IMR-90 (cell line): ENCODE results near the gene ST3GAL5. TPM values are rescaled to one million over a fixed set of nuclear protein-coding genes. Genes with fewer than 3 reads are reported as not detected.
A peak's percentile ranks its signal among the peaks of the same experiment; 100 is the strongest.

Experiments used
- ATAC-seq: fragments of 200-7000 bp; cut with Tn5 transposase; 2 replicates; pipeline ENCODE4 v1.9.1; 2020; ENCODE audit warnings: low read depth, mild to moderate bottlenecking, moderate library complexity
- BruUV-seq: library from RNA; stranded (reverse); fragments of 400-500 nt; replicated peaks from 2 replicates; lab custom pipeline; 2021; lab: Mats Ljungman, UMichigan
- CTCF ChIA-PET: fragments of 300-600 bp; formaldehyde crosslinking; extraction: SDS; loops from one replicate; lab custom pipeline; 2021; ENCODE audit warnings: antibody characterized with exemption; lab: Yijun Ruan, JAX
- POLR2A ChIA-PET: fragments of 300-600 bp; sonication (Branson Sonifier 250); formaldehyde crosslinking; loops from one replicate; lab custom pipeline; 2022; ENCODE audit warnings: antibody characterized with exemption; ENCODE audit not compliant: unreplicated experiment; lab: Charles Lee
- DNase-seq: peaks from one replicate; pipeline ENCODE4 v3.0.0; 2013
- H2AFZ ChIP-seq: replicated peaks from 2 replicates; pipeline ENCODE3; 2013; ENCODE audit warnings: low read length, mild to moderate bottlenecking; ENCODE audit not compliant: poor library complexity
- H2AK5ac ChIP-seq: 2 replicates; pipeline ENCODE4 v1.6.1; 2013; ENCODE audit warnings: low read depth, low read length, inconsistent platforms
- H2AK9ac ChIP-seq: replicated peaks from 2 replicates; pipeline ENCODE3; 2013; ENCODE audit warnings: mild to moderate bottlenecking, low read depth, low read length, moderate library complexity; ENCODE audit not compliant: poor library complexity
- H2BK120ac ChIP-seq: 2 replicates; pipeline ENCODE4 v1.6.1; 2013; ENCODE audit warnings: low read depth, low read length, inconsistent platforms
- H2BK15ac ChIP-seq: 3 replicates; pipeline ENCODE4 v1.6.1; 2013; ENCODE audit warnings: low read depth, low read length, inconsistent platforms
- H2BK20ac ChIP-seq: 2 replicates; pipeline ENCODE4 v1.6.1; 2013; ENCODE audit warnings: low read depth, mild to moderate bottlenecking, inconsistent platforms, low read length, moderate library complexity
- H2BK5ac ChIP-seq: 2 replicates; pipeline ENCODE4 v1.6.1; 2013; ENCODE audit warnings: mild to moderate bottlenecking, low read depth, low read length, inconsistent platforms; ENCODE audit not compliant: poor library complexity, severe bottlenecking
- H3K14ac ChIP-seq: replicated peaks from 2 replicates; pipeline ENCODE4 v1.6.1; 2013; ENCODE audit warnings: low read depth, low read length, inconsistent platforms
- H3K18ac ChIP-seq: 2 replicates; pipeline ENCODE4 v1.6.1; 2013; ENCODE audit warnings: low read depth, low read length, control low read depth
- H3K23ac ChIP-seq: 2 replicates; pipeline ENCODE4 v1.6.1; 2013; ENCODE audit warnings: low read depth, low read length, inconsistent platforms
- H3K27ac ChIP-seq: 2 replicates; pipeline ENCODE4 v1.5.1; 2013; ENCODE audit warnings: mild to moderate bottlenecking, control low read depth, low read length; ENCODE audit not compliant: insufficient read depth
- H3K27me3 ChIP-seq: 2 replicates; pipeline ENCODE4 v1.6.1; 2013; ENCODE audit warnings: low read length; ENCODE audit not compliant: control insufficient read depth, insufficient read depth
- H3K36me3 ChIP-seq: 2 replicates; pipeline ENCODE4 v1.6.1; 2013; ENCODE audit warnings: low read length, mixed read lengths; ENCODE audit not compliant: control insufficient read depth, insufficient read depth
- H3K4ac ChIP-seq: 2 replicates; pipeline ENCODE4 v1.6.1; 2013; ENCODE audit warnings: low read depth, low read length, inconsistent platforms
- H3K4me1 ChIP-seq: 2 replicates; pipeline ENCODE4 v1.6.1; 2013; ENCODE audit warnings: low read length, mixed read lengths; ENCODE audit not compliant: control insufficient read depth, insufficient read depth
- H3K4me2 ChIP-seq: 2 replicates; pipeline ENCODE4 v1.6.1; 2013; ENCODE audit warnings: low read depth, mild to moderate bottlenecking, control low read depth, low read length, moderate library complexity
- H3K4me3 ChIP-seq: 2 replicates; pipeline ENCODE4 v1.5.1; 2013; ENCODE audit warnings: low read depth, mild to moderate bottlenecking, control low read depth, low read length, moderate library complexity; ENCODE audit not compliant: insufficient read depth
- H3K56ac ChIP-seq: 2 replicates; pipeline ENCODE4 v1.6.1; 2013; ENCODE audit warnings: low read length, inconsistent platforms; ENCODE audit not compliant: insufficient read depth; ENCODE audit errors: extremely low read depth
- H3K79me1 ChIP-seq, 2 experiments: 2 replicates each; pipeline ENCODE4 v1.6.1; 2013; ENCODE audit warnings: low read length in 2 of 2, inconsistent platforms in 1 of 2, low read depth in 1 of 2
- H3K9ac ChIP-seq: 2 replicates; pipeline ENCODE4 v1.6.1; 2013; ENCODE audit warnings: low read depth, low read length, control low read depth
- H3K9me1 ChIP-seq: 2 replicates; pipeline ENCODE4 v1.6.1; 2013; ENCODE audit warnings: low read length, inconsistent platforms; ENCODE audit not compliant: insufficient read depth
- H3K9me3 ChIP-seq: 2 replicates; pipeline ENCODE4 v1.6.1; 2013; ENCODE audit warnings: low read length; ENCODE audit not compliant: control insufficient read depth, insufficient read depth
- H4K20me1 ChIP-seq: 2 replicates; pipeline ENCODE4 v1.6.1; 2013; ENCODE audit warnings: low read length, inconsistent platforms; ENCODE audit not compliant: insufficient read depth
- H4K5ac ChIP-seq: 2 replicates; pipeline ENCODE4 v1.6.1; 2013; ENCODE audit warnings: mild to moderate bottlenecking, low read depth, low read length, control low read depth
- H4K8ac ChIP-seq, 2 experiments: 2 replicates each; pipeline ENCODE4 v1.6.1; 2013; ENCODE audit warnings: low read depth in 2 of 2, low read length in 2 of 2, control low read depth in 1 of 2, inconsistent platforms in 1 of 2
- H4K91ac ChIP-seq: 2 replicates; pipeline ENCODE4 v1.6.1; 2013; ENCODE audit warnings: low read depth, low read length, inconsistent platforms; ENCODE audit not compliant: insufficient read depth
- BHLHE40 ChIP-seq: fragments of 150-350 bp; IDR thresholded peaks from 2 replicates; pipeline ENCODE4 v1.6.1; 2016; ENCODE audit warnings: mild to moderate bottlenecking, low read depth, low read length
- CTCF ChIP-seq: conservative IDR thresholded peaks from 2 replicates; pipeline ENCODE4 v1.5.1; 2012; ENCODE audit warnings: mild to moderate bottlenecking, low read depth, low read length, improper control_type of control experiment
- FOS ChIP-seq: fragments of 150-350 bp; IDR thresholded peaks from 2 replicates; pipeline ENCODE4 v1.6.1; 2016; ENCODE audit warnings: low read depth, low read length
- MXI1 ChIP-seq: IDR thresholded peaks from 2 replicates; pipeline ENCODE4 v1.6.1; 2012; ENCODE audit warnings: low read depth, mild to moderate bottlenecking, low read length, moderate library complexity, borderline replicate concordance
- NFE2L2 ChIP-seq: fragments of 150-350 bp; IDR thresholded peaks from 2 replicates; pipeline ENCODE4 v1.6.1; 2016; ENCODE audit warnings: low read depth, mild to moderate bottlenecking, low read length
- RAD21 ChIP-seq: IDR thresholded peaks from 2 replicates; pipeline ENCODE4 v1.6.1; 2012; ENCODE audit warnings: low read length, improper control_type of control experiment
- RFX5 ChIP-seq: IDR thresholded peaks from 2 replicates; pipeline ENCODE4 v1.8.0; 2012; ENCODE audit warnings: low read depth, mild to moderate bottlenecking, low read length, moderate library complexity
- WGBS, 2 experiments: methylation state at CpG; one replicate each; pipeline versions ENCODE4 v1.1.5 to v1.1.7; 2013; ENCODE audit warnings: missing lambda C conversion rate in 2 of 2; ENCODE audit not compliant: insufficient read length in 1 of 2; ENCODE audit errors: extremely low coverage in 2 of 2; 5-methylcytosine and 5-hydroxymethylcytosine counted together
- dilution Hi-C: fragments of 300-500 bp; cut with HindIII; formaldehyde crosslinking; loops from one replicate; pipeline ENCODE4 v1.14.3; 2018; ENCODE audit warnings: low sequenced_read_pairs; ENCODE audit not compliant: unreplicated experiment
- in situ Hi-C: fragments of 300-500 bp; cut with MboI; formaldehyde crosslinking; loops from 3 replicates; pipeline ENCODE4 v1.14.3; 2019; ENCODE audit warnings: low sequenced_read_pairs, inconsistent platforms, mixed read lengths
- intact Hi-C: fragments of 100-400 bp; cut with micrococcal nuclease; formaldehyde crosslinking; loops from 2 replicates; pipeline ENCODE4 v1.10.0; 2022
- polyA plus RNA-seq, 3 experiments: library from polyadenylated mRNA; depleted of rRNA; stranded (reverse); fragments of >200 nt; gene quantifications; 2 replicates each; pipeline ENCODE4 v1.2.3, GENCODE V29; 2012; ENCODE audit warnings: low replicate concordance in 1 of 3
- total RNA-seq: library from RNA; depleted of rRNA; stranded (reverse); fragments of >200 nt; gene quantifications from 2 replicates; pipeline ENCODE4 v1.2.3, GENCODE V29; 2012

The ST3GAL5 gene
- total and polyA plus RNA-seq, 2 of the 4 experiments (the other 2 are of a cell fraction), result 16.8 to 21.0 TPM

- BruUV-seq, result no TSS peak
- 100% methylated on average over 2 of the region's 5 CpGs; no CpG with 5 or more reads in 1 of the 2 experiments for WGBS, 2 experiments
- CTCF ChIA-PET, result no interaction called here
These were observed 48.3 kb upstream of the ST3GAL5 start for GRCh38 chr2:85937069-85937439.

More at GRCh38 chr2:85937069-85937439, 48.3 kb upstream of the ST3GAL5 start:
- H3K9ac ChIP-seq, result no peak overlapping the region
- H3K27me3 ChIP-seq, result peaks cover 2% of the 10 kb centered on the region; the same call in 1 of the 2 replicates
- POLR2A ChIA-PET, result no interaction called here
- no peak overlapping the region for H3K14ac ChIP-seq
- no peak overlapping the region for H3K4me3 ChIP-seq
- no peak overlapping the region for H3K4me2 ChIP-seq
- H2BK20ac ChIP-seq, result no peak overlapping the region
- H3K18ac ChIP-seq, result no peak overlapping the region
- in situ Hi-C loops, result no loop called here
- H2BK120ac ChIP-seq, result 0 out of 2 replicates have a peak overlapping the region, but pooled peaks have one; percentile 40
- no peaks in the 10 kb centered on the region for H3K36me3 ChIP-seq
- H2AK9ac ChIP-seq, result no peak overlapping the region
- TF ChIP-seq CTCF (no peak), BHLHE40 (no peak), RAD21 (no peak), MXI1 (no peak), FOS (no peak), RFX5 (no peak), NFE2L2 (no peak)
- no peaks in the 10 kb centered on the region for H4K20me1 ChIP-seq
- H4K91ac ChIP-seq, result no peak overlapping the region
- no peak overlapping the region for H2BK5ac ChIP-seq
- dilution Hi-C loops, result no loop called here
- DNase-seq, result no peak
- no peak overlapping the region for H4K8ac ChIP-seq
- peaks cover 3% of the 10 kb centered on the region; the same call in 1 of the 2 replicates for H3K4me1 ChIP-seq
- no peak overlapping the region for H4K5ac ChIP-seq
- H3K23ac ChIP-seq, result no peak overlapping the region
- no peak overlapping the region for H3K4ac ChIP-seq
- no peaks in the 10 kb centered on the region for H3K79me1 ChIP-seq
- no peak overlapping the region for H3K56ac ChIP-seq
- no peak overlapping the region for H2AFZ ChIP-seq
- H3K9me3 ChIP-seq, result peaks cover 4% of the 10 kb centered on the region
- no peak for ATAC-seq
- H2AK5ac ChIP-seq, result peak overlapping the region; percentile 43; the same call in 1 of the 2 replicates
- intact Hi-C loops, result no loop called here
- peaks cover 5% of the 10 kb centered on the region; the same call in 1 of the 2 replicates for H3K9me1 ChIP-seq
- H3K27ac ChIP-seq, result no peak overlapping the region
- H2BK15ac ChIP-seq, result peak overlapping the region; percentile 18; the same call in 1 of the 3 replicates
